ENCODE measurements around the gene USP44.

Gene USP44

GRCh38 chr12:95551305-95551704 lies at the start of gene USP44:
TSS of gene USP44 (minus strand) at chr12:95551476. CDS start at chr12:95534256, 17,220 bp downstream.
- no peak within 1 kb of the TSS for H3K27ac ChIP-seq
- no peak for TF ChIP-seq CTCF (conservative IDR thresholded peaks at IDR 0.05)

GRCh38 chr12:95600567-95600966 lies 49.3 kb upstream of the USP44 start:
- TF ChIP-seq CTCF (conservative IDR thresholded peaks at IDR 0.05), result no peak
- H3K27ac ChIP-seq, result no peak overlapping the region

GRCh38 chr12:95599880-95600279 lies 48.6 kb upstream of the USP44 start:
- no peak overlapping the region for H3K27ac ChIP-seq
- no peak for TF ChIP-seq CTCF (conservative IDR thresholded peaks at IDR 0.05)

GRCh38 chr12:95594136-95594535 lies 42.9 kb upstream of the USP44 start:
- no peak overlapping the region for H3K27ac ChIP-seq
- no peak for TF ChIP-seq CTCF (conservative IDR thresholded peaks at IDR 0.05)

- TF ChIP-seq CTCF (conservative IDR thresholded peaks at IDR 0.05), result no peak
- no peak overlapping the region for H3K27ac ChIP-seq
Measured at GRCh38 chr12:95593266-95593871, 42.1 kb upstream of the USP44 start.

GRCh38 chr12:95591731-95592130 lies 40.5 kb upstream of the USP44 start:
- TF ChIP-seq CTCF (conservative IDR thresholded peaks at IDR 0.05), result no peak
- H3K27ac ChIP-seq, result no peak overlapping the region

GRCh38 chr12:95590775-95591174 lies 39.5 kb upstream of the USP44 start:
- no peak for TF ChIP-seq CTCF (conservative IDR thresholded peaks at IDR 0.05)
- no peak overlapping the region for H3K27ac ChIP-seq

Measured in VCaP (cell line).